ENCODE measurements around the gene CSF2RB.

Gene CSF2RB

GRCh38 chr22:36918586-36919284, 5.3 kb downstream of the CSF2RB start:
- in situ Hi-C loops (cut with MboI; ENCODE audit: low sequenced_read_pairs): no loop called here

- in situ Hi-C loops (cut with MboI; ENCODE audit: low sequenced_read_pairs): no loop called here
Measured at GRCh38 chr22:36921309-36922104, 8.1 kb downstream of the CSF2RB start.

- in situ Hi-C loops (cut with MboI; ENCODE audit: low sequenced_read_pairs): no loop called here
Measured at GRCh38 chr22:36922105-36922608, 8.7 kb downstream of the CSF2RB start.

GRCh38 chr22:36922711-36923110, 9.3 kb downstream of the CSF2RB start:
- in situ Hi-C loops (cut with MboI; ENCODE audit: low sequenced_read_pairs): no loop called here

GRCh38 chr22:36923131-36923788, 9.8 kb downstream of the CSF2RB start:
- in situ Hi-C loops (cut with MboI; ENCODE audit: low sequenced_read_pairs): no loop called here

GRCh38 chr22:36924151-36924698, 10.8 kb downstream of the CSF2RB start:
- in situ Hi-C loops (cut with MboI; ENCODE audit: low sequenced_read_pairs): no loop called here

- in situ Hi-C loops (cut with MboI; ENCODE audit: low sequenced_read_pairs): no loop called here
Measured at GRCh38 chr22:36925388-36926290, 12.2 kb downstream of the CSF2RB start.

- in situ Hi-C loops (cut with MboI; ENCODE audit: low sequenced_read_pairs): no loop called here
Measured at GRCh38 chr22:36926309-36926708, 12.9 kb downstream of the CSF2RB start.

GRCh38 chr22:36926721-36927435, 13.4 kb downstream of the CSF2RB start:
- in situ Hi-C loops (cut with MboI; ENCODE audit: low sequenced_read_pairs): no loop called here

GRCh38 chr22:36927671-36928070, 14.2 kb downstream of the CSF2RB start:
- in situ Hi-C loops (cut with MboI; ENCODE audit: low sequenced_read_pairs): no loop called here

- in situ Hi-C loops (cut with MboI; ENCODE audit: low sequenced_read_pairs): no loop called here
Measured at GRCh38 chr22:36928196-36928595, 14.8 kb downstream of the CSF2RB start.

- in situ Hi-C loops (cut with MboI; ENCODE audit: low sequenced_read_pairs): no loop called here
Measured at GRCh38 chr22:36928786-36929535, 15.5 kb downstream of the CSF2RB start.

GRCh38 chr22:36929621-36930020, 16.2 kb downstream of the CSF2RB start:
- in situ Hi-C loops (cut with MboI; ENCODE audit: low sequenced_read_pairs): no loop called here

- in situ Hi-C loops (cut with MboI; ENCODE audit: low sequenced_read_pairs): no loop called here
Measured at GRCh38 chr22:36930041-36930935, 16.9 kb downstream of the CSF2RB start.

GRCh38 chr22:36931446-36931845, 18.0 kb downstream of the CSF2RB start:
- in situ Hi-C loops (cut with MboI; ENCODE audit: low sequenced_read_pairs): no loop called here

- in situ Hi-C loops (cut with MboI; ENCODE audit: low sequenced_read_pairs): no loop called here
Measured at GRCh38 chr22:36933629-36934417, 20.4 kb downstream of the CSF2RB start.
